NCI-H510A (cell line): ENCODE data around the gene CBFA2T2.
"Not testable (repeated sequence)": the region's sequence is repeated elsewhere in the genome, so short reads cannot be mapped to it uniquely, and the experiment has no call there.

Experiments used
- DNase-seq: peaks from one replicate; lab custom pipeline; 2025; lab: John Stamatoyannopoulos, UW

CBFA2T2 gene

GRCh38 chr20:33624399-33624798 is 134.5 kb downstream of the CBFA2T2 start:
- DNase-seq, result no peak

DNA sequence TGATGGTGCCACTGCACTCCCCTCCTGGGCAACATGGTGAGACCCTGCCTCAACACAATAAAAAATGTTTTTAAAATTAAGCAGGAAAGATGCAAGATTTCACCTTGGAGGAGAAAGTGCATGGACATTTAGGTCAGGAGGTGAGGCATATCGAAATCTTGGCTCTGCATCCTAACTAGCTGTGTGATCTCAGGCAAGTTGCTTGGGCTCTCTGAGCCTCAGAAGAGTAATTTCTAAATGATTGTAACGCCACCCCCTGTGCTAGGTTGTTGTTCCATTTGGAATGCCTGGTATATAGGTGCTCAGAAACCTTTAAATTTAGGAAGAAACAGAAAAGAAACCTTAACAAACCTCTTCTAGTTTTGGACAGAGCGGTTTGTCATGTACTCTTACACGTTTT is 136.3 kb downstream of the CBFA2T2 start:
- DNase-seq, result no peak

DNA sequence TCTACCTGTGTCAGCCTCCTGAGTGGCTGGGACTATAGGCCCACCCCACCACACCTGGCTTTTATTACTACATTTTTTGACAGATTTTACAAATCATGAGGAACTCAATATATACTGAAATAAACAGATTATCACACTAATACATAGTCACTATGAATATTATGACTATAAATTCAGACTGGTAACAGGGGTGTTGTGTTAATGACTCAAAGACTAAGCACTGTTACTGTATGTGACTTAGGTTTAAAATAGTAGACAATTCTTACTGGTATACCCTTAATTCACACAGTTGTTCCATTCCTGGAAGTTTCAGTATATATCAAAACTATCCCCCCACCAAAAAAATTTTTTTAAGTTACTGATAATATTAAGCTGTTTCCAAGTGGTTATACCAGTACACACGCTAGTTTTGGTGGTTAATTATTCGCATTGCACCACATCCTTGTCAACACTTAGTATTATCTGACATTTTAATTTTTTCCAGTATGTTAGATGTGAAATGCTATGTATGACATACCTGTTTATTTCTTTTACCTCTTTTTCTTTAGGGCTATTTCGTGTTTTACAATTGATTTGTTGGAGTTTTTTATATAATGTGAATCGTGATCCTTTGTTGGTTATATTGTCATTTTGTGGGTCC is 137.8 kb downstream of the CBFA2T2 start:
- DNase-seq, result no peak

DNA sequence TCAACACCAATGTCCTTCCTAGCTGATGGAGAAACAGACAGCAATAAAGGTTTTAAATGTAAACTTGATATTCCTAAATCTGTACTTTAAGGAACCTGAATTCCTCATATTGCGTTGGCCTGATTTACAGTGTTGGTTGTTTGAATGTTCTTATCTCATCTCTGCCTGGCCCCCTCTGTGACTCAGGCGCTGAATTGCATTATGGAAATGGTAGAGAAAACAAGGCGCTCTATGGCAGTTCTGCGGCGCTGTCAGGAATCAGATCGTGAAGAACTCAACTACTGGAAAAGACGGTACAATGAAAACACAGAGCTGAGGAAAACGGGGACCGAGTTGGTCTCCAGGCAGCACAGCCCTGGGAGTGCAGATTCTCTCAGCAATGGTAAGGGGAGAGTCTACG is 139.6 kb downstream of the CBFA2T2 start:
- no peak for DNase-seq

DNA sequence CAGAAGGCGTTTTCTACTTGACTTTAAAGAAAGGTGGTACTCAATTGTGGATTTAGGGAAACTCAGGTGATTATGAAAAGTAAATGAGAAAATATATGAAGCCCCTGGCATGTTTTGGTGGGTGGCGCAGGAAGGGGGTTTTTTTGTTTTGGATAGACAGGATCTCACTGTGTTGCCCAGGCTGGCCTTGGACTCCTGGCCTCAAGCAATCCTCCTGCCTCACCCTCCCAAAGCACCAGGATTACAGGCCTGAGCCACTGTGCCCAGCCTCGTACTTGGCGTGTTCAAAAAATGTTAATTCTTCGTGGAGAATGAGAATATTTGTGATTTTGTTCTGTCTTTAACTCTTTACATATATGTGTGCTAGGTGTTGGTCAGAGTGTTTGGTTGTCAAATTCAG is 140.1 kb downstream of the CBFA2T2 start:
- DNase-seq, result no peak

GRCh38 chr20:33630507-33630906 is 140.6 kb downstream of the CBFA2T2 start:
- DNase-seq, result no peak

DNA sequence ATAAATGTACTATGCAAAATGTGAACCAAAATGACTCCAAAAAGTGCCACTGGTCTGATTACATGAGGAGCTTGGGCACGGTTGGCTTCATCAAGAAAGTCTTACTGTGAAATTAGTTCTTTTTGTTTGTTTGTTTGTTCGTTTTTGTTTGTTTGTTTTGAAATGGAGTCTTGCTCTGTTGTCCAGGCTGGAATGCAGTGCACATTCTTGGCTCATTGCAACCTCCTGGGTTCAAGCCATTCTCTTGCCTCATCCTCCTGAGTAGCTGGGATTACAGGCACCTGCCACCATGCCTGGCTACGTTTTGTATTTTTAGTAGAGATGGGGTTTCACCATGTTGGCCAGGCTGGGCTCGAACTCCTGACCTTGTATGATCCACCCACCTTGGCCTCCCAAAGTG is 142.0 kb downstream of the CBFA2T2 start:
- DNase-seq, result not testable (repeated sequence)

DNA sequence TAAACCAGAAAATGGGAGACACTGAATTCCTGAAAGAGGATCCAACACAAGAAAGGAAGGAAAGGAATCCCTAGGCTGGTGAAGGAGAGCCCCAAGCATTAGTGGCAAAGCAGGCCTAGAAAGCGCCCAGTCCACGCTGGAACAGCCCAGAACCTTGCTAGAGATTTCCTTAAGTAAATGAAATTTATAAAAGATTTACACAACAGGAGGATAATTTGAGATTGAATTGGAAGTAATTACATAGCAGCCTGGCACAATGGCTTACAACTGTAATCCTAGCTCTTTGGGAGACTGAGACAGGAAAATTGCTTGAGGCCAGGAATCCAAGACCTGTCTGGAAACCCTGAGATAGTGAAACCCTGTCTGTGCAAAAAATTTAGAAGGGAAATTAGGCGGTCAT is 145.4 kb downstream of the CBFA2T2 start:
- DNase-seq, result no peak

GRCh38 chr20:33636776-33637175 is 146.9 kb downstream of the CBFA2T2 start:
- DNase-seq, result no peak

GRCh38 chr20:33640287-33640686 is 150.4 kb downstream of the CBFA2T2 start:
- no peak for DNase-seq

DNA sequence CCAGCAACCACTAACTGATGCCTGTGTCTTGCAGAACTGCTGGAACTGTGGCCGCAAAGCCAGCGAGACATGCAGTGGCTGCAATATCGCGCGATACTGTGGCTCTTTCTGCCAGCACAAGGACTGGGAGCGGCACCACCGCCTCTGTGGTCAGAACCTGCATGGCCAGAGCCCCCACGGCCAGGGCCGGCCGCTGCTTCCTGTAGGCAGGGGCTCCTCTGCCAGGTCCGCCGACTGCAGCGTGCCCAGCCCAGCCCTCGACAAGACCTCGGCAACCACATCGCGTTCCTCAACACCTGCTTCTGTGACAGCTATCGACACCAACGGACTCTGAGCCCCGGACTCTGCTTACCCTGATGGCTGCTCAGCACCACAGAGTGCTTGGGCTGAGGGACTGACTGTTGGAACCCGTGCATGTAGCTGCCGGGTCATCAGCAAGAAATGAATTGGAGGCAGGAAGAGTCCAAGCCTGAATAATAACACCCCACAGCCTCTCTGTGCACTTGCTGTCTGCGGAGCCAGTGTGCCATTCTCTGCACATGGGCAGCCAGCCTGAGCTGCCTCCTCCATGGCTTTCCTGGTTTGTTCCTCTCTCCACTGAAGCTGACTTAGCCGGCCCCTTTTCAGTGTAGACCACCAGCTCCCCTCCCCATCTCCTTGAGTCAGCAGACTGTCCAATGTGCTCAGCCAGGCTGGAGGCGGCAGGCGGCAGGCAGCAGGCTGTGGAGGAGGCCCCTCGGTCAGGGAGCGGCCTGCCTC is 154.6 kb downstream of the CBFA2T2 start:
- DNase-seq, result no peak

GRCh38 chr20:33645072-33645358 is 155.1 kb downstream of the CBFA2T2 start:
- no peak for DNase-seq

DNA sequence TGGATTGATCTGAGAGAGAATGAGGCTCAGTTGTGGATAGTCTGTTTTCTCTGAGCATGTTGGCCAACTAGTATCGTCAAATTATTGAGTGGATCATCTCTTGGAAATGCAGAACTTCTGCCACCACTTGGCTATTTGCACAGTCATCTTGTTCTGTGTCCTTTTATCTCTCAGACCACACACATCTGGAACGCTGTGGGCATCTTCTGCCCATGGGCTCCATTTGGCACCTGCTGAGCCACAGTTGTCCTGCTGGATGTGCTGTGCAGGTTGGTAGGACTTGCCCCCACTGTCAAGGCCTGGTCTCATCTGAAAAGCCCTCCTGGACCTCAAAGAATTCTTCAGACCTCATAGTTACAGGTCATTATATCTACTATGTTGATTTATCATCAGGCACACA is 155.5 kb downstream of the CBFA2T2 start:
- no peak for DNase-seq

DNA sequence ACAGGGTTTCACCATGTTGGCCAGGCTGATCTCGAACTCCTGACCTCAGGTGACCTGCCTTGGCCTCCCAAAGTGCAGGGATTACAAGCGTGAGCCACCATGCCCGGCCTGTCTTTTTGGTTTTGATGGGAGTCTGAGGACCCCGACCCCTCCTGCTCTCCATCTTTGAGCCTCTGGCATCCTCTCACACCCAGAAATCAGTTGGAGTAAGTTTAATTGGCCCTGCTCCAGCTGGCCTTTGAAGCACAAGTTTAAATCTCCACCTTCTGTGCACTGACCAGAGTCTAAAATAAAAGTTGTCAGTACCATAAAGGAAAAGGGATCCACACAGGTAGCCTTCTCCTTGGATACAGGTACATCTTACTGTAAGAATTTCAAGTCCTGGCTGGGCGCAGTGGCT is 156.3 kb downstream of the CBFA2T2 start:
- DNase-seq, result no peak

- not testable (repeated sequence) for DNase-seq
These were observed 157.2 kb downstream of the CBFA2T2 start for GRCh38 chr20:33646959-33647602.

GRCh38 chr20:33647603-33648395 is 157.9 kb downstream of the CBFA2T2 start:
- no peak for DNase-seq

DNA sequence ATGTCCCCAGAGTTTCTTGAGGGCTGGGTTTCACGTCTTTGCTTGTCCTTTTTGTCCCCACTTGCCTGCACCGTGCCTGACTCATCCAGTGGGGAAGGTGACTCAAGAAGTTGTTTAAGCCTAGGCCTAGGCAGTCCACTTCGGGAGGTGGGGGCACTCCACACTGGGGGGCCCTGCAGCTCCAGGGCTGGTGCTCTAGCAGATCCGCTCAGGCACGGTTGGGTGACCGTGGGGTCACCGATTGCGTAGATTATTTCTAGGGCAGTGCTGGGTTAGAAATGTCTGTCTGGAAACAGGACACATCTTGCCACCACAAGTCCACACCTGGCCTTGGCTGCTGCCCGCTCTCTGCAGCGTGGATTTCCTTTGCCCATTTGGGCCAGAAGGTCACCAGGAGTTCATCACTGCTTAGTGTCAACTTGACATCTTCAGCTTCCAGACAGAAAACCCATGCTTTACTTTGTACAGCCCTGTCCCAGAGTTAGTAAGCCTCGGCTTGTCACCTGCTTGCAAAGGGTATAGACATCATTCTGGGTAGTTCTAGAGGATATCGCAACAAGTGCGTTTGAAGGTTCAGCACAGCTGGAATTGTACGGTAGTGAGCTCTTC is 158.6 kb downstream of the CBFA2T2 start:
- no peak for DNase-seq

- DNase-seq, result peak; percentile 44
These were observed 159.3 kb downstream of the CBFA2T2 start for GRCh38 chr20:33649201-33649681.

DNA sequence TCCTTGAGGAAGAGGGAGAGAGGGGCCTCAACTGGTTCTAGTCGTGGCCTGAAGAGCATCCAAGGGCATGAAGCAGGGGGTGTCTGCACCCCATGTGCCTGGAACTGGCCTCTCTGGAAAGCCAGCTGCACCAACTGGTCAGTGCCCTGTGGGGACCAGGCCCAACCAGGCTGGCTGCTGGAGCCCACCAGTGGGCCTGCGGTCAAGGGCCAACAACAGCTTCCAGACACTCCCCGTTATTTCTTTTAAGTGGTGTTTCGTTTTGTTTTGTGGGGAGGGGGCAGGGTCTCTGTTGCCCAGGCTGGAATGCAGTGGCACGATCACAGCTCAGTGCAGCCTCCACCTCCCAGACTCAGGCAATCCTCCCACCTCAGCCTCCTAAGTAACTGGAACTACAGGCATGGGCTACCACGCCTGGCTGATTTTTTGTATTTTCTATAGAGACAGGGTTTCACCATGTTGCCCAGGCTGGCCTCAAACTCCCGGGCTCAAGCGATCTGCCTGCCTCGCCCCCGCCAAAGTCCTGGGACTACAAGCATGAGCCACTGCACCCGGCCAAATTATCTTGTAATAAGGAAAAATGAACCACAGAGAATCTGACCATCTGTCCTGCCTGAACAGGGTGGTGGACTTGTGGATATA is 160.3 kb downstream of the CBFA2T2 start:
- no peak for DNase-seq

GRCh38 chr20:33650753-33651561 is 161.1 kb downstream of the CBFA2T2 start:
- peak; percentile 76 for DNase-seq

- no peak for DNase-seq
These were observed 161.7 kb downstream of the CBFA2T2 start for GRCh38 chr20:33651562-33652048.
